PFSK-1 (cell line): ENCODE results near the gene CD28.

Source experiments
- FOXP2 ChIP-seq: optimal IDR thresholded peaks from 2 replicates; pipeline ENCODE3; 2011; ENCODE audit warnings: borderline replicate concordance, control low read depth, inconsistent platforms; ENCODE audit not compliant: insufficient read depth; ENCODE audit errors: extremely low read length, extremely low read depth
- POLR2AphosphoS5 ChIP-seq: IDR thresholded peaks from 2 replicates; pipeline ENCODE4 v1.6.1; 2012; ENCODE audit warnings: low read depth, mild to moderate bottlenecking, control low read depth, low read length, moderate library complexity
- REST ChIP-seq, 2 experiments: IDR thresholded peaks; 2 replicates each; pipeline versions ENCODE4 v1.6.1 to v1.8.0; 2011 to 2012; ENCODE audit warnings: low read depth in 2 of 2, low read length in 2 of 2, control low read depth in 1 of 2, inconsistent platforms in 1 of 2, mild to moderate bottlenecking in 1 of 2, moderate library complexity in 1 of 2; ENCODE audit not compliant: insufficient read depth in 1 of 2
- SIN3A ChIP-seq: IDR thresholded peaks from 2 replicates; pipeline ENCODE4 v1.6.1; 2012; ENCODE audit warnings: mild to moderate bottlenecking, low read length, moderate library complexity, borderline replicate concordance; ENCODE audit not compliant: insufficient read depth
- TAF1 ChIP-seq: IDR thresholded peaks from 2 replicates; pipeline ENCODE4 v1.6.1; 2012; ENCODE audit warnings: low read length, control low read depth, borderline replicate concordance; ENCODE audit not compliant: insufficient read depth

- no peak for TF ChIP-seq POLR2AphosphoS5
- TF ChIP-seq TAF1 = no peak
- no peak for TF ChIP-seq REST (IDR thresholded peaks at IDR 0.05; ENCODE audit: insufficient read depth in 1 of 2, low read depth in 2 of 2, low read length in 2 of 2)
- TF ChIP-seq SIN3A = no peak
- no peak for TF ChIP-seq FOXP2
These were observed at the start of gene CD28 for GRCh38 chr2:203706403-203706802.
